Right atrium auricular region (tissue), 2 donors: ENCODE data around the gene SNED1. TPM values are rescaled to one million over a fixed set of nuclear protein-coding genes. Genes with fewer than 3 reads are reported as not detected.

Experiments used
- DNase-seq: peaks from one replicate; pipeline ENCODE4 v3.0.0-alpha.2; 2019; ENCODE audit warnings: low spot score
- H3K27ac ChIP-seq, 2 donors: fragments of 200-600 bp; sonication (generic); 1 replicate in 1 of 2; 2 replicates in 1 of 2; pipeline ENCODE4 v1.5.1; 2016 to 2019
- H3K27me3 ChIP-seq, 2 donors: fragments of 200-600 bp; sonication (generic); one replicate each; pipeline versions ENCODE4 v1.5.1 to v1.6.0; 2017 to 2019
- H3K36me3 ChIP-seq: fragments of 200-600 bp; sonication (generic); one replicate; pipeline ENCODE4 v1.5.1; 2016
- H3K4me1 ChIP-seq, 2 donors: fragments of 200-600 bp; sonication (generic); one replicate each; pipeline versions ENCODE4 v1.5.1 to v1.6.0; 2017 to 2019
- H3K4me3 ChIP-seq, 2 donors: fragments of 200-600 bp; sonication (generic); 1 replicate in 1 of 2; 2 replicates in 1 of 2; pipeline ENCODE4 v1.5.1; 2017 to 2019; ENCODE audit warnings: mild to moderate bottlenecking in 1 of 2, moderate library complexity in 1 of 2
- H3K9me3 ChIP-seq, 2 donors: fragments of 200-600 bp; sonication (generic); one replicate each; pipeline ENCODE4 v1.5.1; 2019
- CTCF ChIP-seq, 2 donors: fragments of 200-600 bp; sonication (generic); IDR thresholded peaks; one replicate each; pipeline ENCODE4 v1.5.1; 2019; ENCODE audit warnings: antibody characterized with exemption in 2 of 2
- total RNA-seq, 2 donors: library from RNA; depleted of rRNA; stranded (reverse); fragments of >200 nt; gene quantifications; one replicate each; pipeline ENCODE4 v1.1.0, GENCODE V29; 2016

SNED1 gene
- total RNA-seq, 2 donors from 2014 or later, result 9.9 to 16.4 TPM

GRCh38 chr2:241050624-241051577 is 52.5 kb downstream of the SNED1 start:
- Histone ChIP-seq H3K9me3 (no peaks in the 10 kb centered on the region), H3K4me1 (no peaks in the 10 kb centered on the region), H3K27ac (no peak overlapping the region), H3K36me3 (peaks cover 8% of the 10 kb centered on the region), H3K27me3 (no peaks in the 10 kb centered on the region), H3K4me3 (no peak overlapping the region)
- TF ChIP-seq CTCF (IDR thresholded peaks at IDR 0.05), result no peak
- DNase-seq, result peak; percentile 26

DNA sequence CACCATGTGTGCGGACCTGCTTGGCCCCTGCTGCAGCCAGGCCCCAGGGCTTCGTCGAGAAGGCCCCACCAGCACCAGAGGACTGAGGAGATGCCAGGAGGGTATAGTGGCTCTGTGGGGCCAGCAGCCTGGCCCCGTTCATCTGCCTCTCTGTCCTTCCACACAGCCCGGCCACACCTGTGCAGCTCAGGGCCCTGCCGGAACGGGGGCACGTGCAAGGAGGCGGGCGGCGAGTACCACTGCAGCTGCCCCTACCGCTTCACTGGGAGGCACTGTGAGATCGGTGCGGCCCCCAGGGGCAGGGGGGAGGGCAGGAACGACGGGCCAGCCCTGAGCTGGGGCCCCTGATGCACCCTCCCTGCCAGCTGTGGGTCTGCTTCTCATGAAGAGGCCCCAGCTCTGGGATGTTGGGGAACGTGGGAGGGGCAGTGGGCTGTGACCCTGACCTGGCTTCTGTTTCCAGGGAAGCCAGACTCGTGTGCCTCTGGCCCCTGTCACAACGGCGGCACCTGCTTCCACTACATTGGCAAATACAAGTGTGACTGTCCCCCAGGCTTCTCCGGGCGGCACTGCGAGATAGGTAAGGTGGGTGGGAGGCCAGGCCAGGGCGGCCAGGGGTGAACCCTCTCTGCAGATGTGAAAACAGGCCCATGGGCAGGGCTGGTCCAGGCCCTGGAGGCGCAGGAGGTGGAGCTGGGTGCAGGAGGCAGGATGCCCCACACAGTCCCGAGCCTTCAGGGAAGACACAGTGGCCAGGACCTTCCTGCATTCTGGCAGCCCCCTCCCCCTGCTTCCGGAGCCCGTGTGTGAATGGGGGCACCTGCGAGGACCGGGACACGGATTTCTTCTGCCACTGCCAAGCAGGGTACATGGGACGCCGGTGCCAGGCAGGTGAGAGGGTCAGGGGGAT is 53.4 kb downstream of the SNED1 start:
- peak; percentile 55 for DNase-seq

GRCh38 chr2:241052677-241053360 is 54.4 kb downstream of the SNED1 start:
- H3K9me3 ChIP-seq, result no peaks in the 10 kb centered on the region
- peak; percentile 38 for DNase-seq
- no peak for TF ChIP-seq CTCF (IDR thresholded peaks at IDR 0.05)
- no peak overlapping the region for H3K4me3 ChIP-seq
- H3K27ac ChIP-seq, result no peak overlapping the region
- H3K27me3 ChIP-seq, result no peaks in the 10 kb centered on the region
- peaks cover 8% of the 10 kb centered on the region for H3K36me3 ChIP-seq
- H3K4me1 ChIP-seq, result no peaks in the 10 kb centered on the region

More for the DNA sequence above, 53.4 kb downstream of the SNED1 start:
- H3K4me3 ChIP-seq, result no peak overlapping the region
- H3K27ac ChIP-seq, result no peak overlapping the region
- H3K4me1 ChIP-seq, result no peaks in the 10 kb centered on the region
- no peaks in the 10 kb centered on the region for H3K27me3 ChIP-seq
- H3K9me3 ChIP-seq, result no peaks in the 10 kb centered on the region
- TF ChIP-seq CTCF (IDR thresholded peaks at IDR 0.05), result no peak
- peaks cover 8% of the 10 kb centered on the region for H3K36me3 ChIP-seq

DNA sequence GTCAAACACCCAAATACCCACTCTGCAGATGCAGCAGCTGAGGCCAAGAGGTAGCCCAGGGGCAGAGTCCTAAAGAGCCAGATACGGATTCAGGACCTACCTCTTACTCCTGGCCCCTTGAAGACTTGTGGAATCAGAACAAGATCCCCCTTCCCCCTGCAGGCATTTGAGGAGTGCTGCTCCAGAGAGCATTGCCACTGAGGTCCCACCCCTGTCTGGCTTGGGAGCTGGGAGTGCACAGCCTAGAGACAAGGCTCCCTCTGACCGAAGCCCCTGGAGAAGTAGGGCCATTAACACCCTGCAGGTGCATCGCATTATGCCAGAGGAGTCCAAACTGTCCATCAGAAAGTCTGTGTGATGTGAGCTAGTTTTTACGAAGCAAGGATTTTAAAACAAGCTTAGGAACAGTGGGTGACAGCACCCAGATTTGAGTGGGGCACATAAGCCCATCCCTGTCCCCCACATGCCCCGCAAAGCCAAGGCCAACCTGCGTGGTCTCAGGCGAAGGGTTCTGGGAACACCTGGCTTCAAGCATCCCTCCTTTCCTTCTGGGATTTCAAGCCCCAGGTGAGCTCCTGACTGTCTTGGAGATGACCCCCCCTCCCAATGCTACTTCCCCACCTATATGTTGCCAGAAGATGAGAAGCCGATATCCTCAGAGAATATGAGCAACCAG is 55.3 kb downstream of the SNED1 start:
- H3K4me1 ChIP-seq, result no peaks in the 10 kb centered on the region
- TF ChIP-seq CTCF (IDR thresholded peaks at IDR 0.05), result no peak
- H3K27ac ChIP-seq, result no peak overlapping the region
- peaks cover 8% of the 10 kb centered on the region for H3K36me3 ChIP-seq
- H3K9me3 ChIP-seq, result no peaks in the 10 kb centered on the region
- H3K4me3 ChIP-seq, result no peak overlapping the region
- no peak for DNase-seq
- no peaks in the 10 kb centered on the region for H3K27me3 ChIP-seq

DNA sequence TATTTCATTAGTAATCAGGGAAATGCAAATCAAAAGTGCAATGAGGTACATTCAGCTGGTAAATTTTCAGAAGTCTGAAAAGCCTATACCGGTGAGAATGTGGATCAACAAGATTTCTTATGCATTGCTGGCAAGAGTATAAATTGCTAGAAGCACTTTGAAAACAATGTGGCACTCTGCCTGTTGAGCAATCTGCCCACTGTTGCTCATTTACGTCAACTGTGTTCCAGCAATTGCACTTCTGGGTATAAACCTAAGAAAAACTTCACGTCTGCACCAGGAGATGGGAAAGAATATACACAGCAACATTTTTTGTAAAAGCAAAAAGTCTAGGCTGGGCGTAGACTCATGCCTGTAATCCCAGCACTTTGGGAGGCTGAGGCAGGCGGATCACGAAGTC is 62.9 kb downstream of the SNED1 start:
- Histone ChIP-seq H3K4me1 (peaks cover 0 to 7% of the 10 kb centered on the region in 2 donors), H3K27ac (no peak overlapping the region), H3K9me3 (no peaks in the 10 kb centered on the region), H3K4me3 (no peak overlapping the region), H3K36me3 (no peaks in the 10 kb centered on the region), H3K27me3 (no peaks in the 10 kb centered on the region)
- no peak for TF ChIP-seq CTCF (IDR thresholded peaks at IDR 0.05)
- peak; percentile 58 for DNase-seq
